ENCODE results near the gene ABCC6.
A peak's percentile ranks its signal among the peaks of the same experiment; 100 is the strongest.

The ABCC6 gene

DNA sequence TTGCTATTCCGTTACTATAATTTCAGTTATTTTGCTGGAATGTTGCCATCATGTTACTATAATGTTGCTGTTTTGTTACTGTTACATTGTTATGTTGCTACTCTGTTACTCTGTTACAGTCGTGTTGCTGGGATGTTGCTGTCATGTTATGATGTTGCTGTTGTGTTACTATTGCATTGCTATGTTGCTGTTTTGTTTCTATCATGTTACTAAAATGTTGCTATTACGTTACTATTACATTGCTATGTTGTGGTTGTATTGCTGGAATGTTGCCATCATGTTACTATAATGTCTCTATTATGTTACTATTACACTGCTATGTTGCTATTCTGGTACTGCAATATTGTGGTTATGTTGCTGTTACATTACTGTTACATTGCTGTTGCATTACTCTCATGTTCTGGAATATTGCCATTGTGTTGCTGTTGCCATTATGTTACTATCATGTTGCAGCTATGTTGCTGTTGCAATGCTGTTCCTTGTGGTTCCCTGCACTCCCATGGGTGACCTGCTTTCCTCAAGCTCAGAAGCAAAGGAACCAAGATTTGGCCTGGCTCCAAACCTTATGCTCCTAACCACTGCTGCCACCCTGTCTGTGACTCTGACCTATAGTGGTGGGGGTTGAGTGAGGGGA is 64.4 kb downstream of the ABCC6 start (continued):
- no peak for TF ChIP-seq ZBTB49 (tag by site-specific recombination; IDR thresholded peaks at IDR 0.05; ENCODE audit: low read depth)

DNA sequence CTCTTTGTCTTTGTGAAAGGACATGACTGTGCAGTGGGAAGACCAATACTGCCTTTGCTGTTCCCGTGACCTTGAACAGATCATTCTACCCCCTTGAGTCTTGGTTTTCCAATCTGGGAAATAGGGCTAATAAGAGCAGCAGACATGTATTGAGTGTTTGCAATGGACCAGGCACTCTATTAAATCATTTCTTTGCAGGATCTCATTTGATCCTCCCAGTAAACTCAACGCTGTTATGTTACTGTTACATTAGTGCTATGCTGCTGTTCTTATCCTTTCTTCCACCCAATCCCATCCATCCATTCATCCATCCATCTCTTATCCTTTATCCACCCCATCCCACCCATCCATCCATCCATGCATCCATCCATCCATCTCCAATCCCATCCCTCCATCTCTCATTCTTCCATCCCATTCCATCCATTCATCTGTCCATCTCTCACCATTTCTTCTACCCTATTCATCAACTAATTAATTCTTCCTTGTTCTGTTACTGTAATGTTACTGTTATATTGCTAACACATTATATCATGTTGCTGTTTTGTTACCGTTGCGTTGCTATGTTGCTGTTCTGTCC is 65.1 kb downstream of the ABCC6 start:
- Histone ChIP-seq H3K36me3 (ENCODE audit: control insufficient read depth in 2 of 2, insufficient read depth in 1 of 2, low read length in 2 of 2) (no peaks in the 10 kb centered on the region), H3K4me3 (ENCODE audit: low read depth, low read length) (no peak overlapping the region), H3K9me3 (ENCODE audit: control insufficient read depth, insufficient read depth, low read depth, low read length) (no peaks in the 10 kb centered on the region), H3K4me1 (ENCODE audit: control insufficient read depth, insufficient read depth, low read length) (no peaks in the 10 kb centered on the region), H3K27ac (ENCODE audit: extremely low read depth, low read depth, low read length) (no peak overlapping the region)
- ChIA-PET CTCF (interaction anchor here (1.0 kb wide), 1 partner anchor 29 kb away, joined by 3 read pairs; no protein-coding TSS in a partner anchor), POLR2A (interaction anchor here (1.1 kb wide), 1 partner anchor 18 kb away, joined by 8 read pairs; no protein-coding TSS in a partner anchor)
- no peak for TF ChIP-seq ZSCAN4 (tag by site-specific recombination; IDR thresholded peaks at IDR 0.05)
- peak; percentile 76 for TF ChIP-seq ZNF366 (tag by site-specific recombination; conservative IDR thresholded peaks at IDR 0.05)

GRCh38 chr16:16157166-16157565 is 66.1 kb downstream of the ABCC6 start:
- Histone ChIP-seq H3K27ac (ENCODE audit: extremely low read depth, low read depth, low read length) (no peak overlapping the region), H3K4me1 (ENCODE audit: control insufficient read depth, insufficient read depth, low read length) (no peaks in the 10 kb centered on the region), H3K36me3 (ENCODE audit: control insufficient read depth in 2 of 2, insufficient read depth in 1 of 2, low read length in 2 of 2) (no peaks in the 10 kb centered on the region), H3K9me3 (ENCODE audit: control insufficient read depth, insufficient read depth, low read depth, low read length) (no peaks in the 10 kb centered on the region), H3K4me3 (ENCODE audit: low read depth, low read length) (no peak overlapping the region)
- POLR2A ChIA-PET = interaction anchor here (1.1 kb wide), 1 partner anchor 17 kb away, joined by 8 read pairs; no protein-coding TSS in a partner anchor
- TF ChIP-seq ZNF292 (tag by site-specific recombination; IDR thresholded peaks at IDR 0.05; ENCODE audit: borderline replicate concordance, low read depth) (no peak), ZSCAN30 (tag by site-specific recombination; IDR thresholded peaks at IDR 0.05) (no peak), ZNF701 (tag by site-specific recombination; IDR thresholded peaks at IDR 0.05) (no peak), RBAK (tag by site-specific recombination; IDR thresholded peaks at IDR 0.05) (no peak), REST (tag by site-specific recombination; IDR thresholded peaks at IDR 0.05) (no peak), ZNF560 (tag by site-specific recombination; IDR thresholded peaks at IDR 0.05; ENCODE audit: borderline replicate concordance) (no peak), SCRT1 (tag by site-specific recombination; IDR thresholded peaks at IDR 0.05; ENCODE audit: borderline replicate concordance) (no peak), HOXA7 (CRISPR knock-in tag; IDR thresholded peaks at IDR 0.05; ENCODE audit: borderline replicate concordance) (no peak), ZNF558 (tag by site-specific recombination; IDR thresholded peaks at IDR 0.05) (no peak)
- CTCF ChIA-PET = interaction anchor here (0.5 to 1.6 kb wide), 3 partner anchors 11 to 30 kb away, joined by 3 to 4 read pairs (median 3); no protein-coding TSS in a partner anchor
